Stimulated activated CD8-positive, alpha-beta memory T cell treated with anti-CD3 and anti-CD28 coated beads, Interleukin-4, amount 100 ng/mL, for 24 hours (primary cell): ENCODE measurements around the gene TJAP1.

ENCODE experiments used
- DNase-seq: peaks from one replicate; pipeline ENCODE4 v3.0.0-alpha.2; 2020; ENCODE audit warnings: low read depth

Gene TJAP1

DNA sequence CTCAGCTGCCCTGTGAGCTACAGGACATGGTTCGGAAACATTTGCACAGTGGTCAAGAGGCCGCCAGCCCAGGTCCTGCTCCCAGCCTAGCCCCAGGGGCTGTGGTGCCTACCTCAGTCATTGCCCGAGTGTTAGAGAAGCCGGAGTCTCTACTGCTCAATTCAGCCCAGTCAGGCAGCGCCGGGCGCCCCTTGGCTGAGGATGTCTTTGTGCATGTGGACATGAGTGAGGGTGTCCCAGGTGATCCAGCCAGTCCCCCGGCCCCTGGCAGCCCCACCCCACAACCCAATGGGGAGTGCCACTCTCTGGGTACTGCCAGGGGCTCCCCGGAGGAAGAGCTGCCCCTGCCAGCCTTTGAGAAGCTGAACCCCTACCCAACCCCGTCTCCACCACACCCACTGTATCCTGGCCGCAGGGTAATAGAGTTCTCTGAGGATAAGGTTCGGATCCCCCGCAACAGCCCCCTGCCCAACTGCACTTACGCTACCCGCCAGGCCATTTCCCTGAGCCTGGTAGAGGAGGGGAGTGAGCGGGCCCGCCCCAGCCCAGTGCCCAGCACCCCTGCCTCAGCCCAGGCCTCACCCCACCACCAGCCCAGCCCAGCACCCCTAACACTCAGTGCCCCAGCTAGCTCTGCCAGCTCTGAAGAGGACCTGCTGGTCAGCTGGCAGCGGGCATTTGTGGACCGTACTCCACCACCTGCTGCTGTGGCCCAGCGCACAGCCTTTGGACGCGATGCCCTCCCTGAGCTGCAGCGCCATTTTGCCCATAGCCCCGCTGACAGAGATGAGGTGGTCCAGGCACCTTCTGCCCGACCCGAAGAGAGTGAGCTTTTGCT, 27.6 kb downstream of the TJAP1 start:
- DNase-seq: no peak

- no peak for DNase-seq
Observed at GRCh38 chr6:43505718-43506117, 28.3 kb downstream of the TJAP1 start.

GRCh38 chr6:43506171-43506570, 28.8 kb downstream of the TJAP1 start:
- DNase-seq: no peak

DNA sequence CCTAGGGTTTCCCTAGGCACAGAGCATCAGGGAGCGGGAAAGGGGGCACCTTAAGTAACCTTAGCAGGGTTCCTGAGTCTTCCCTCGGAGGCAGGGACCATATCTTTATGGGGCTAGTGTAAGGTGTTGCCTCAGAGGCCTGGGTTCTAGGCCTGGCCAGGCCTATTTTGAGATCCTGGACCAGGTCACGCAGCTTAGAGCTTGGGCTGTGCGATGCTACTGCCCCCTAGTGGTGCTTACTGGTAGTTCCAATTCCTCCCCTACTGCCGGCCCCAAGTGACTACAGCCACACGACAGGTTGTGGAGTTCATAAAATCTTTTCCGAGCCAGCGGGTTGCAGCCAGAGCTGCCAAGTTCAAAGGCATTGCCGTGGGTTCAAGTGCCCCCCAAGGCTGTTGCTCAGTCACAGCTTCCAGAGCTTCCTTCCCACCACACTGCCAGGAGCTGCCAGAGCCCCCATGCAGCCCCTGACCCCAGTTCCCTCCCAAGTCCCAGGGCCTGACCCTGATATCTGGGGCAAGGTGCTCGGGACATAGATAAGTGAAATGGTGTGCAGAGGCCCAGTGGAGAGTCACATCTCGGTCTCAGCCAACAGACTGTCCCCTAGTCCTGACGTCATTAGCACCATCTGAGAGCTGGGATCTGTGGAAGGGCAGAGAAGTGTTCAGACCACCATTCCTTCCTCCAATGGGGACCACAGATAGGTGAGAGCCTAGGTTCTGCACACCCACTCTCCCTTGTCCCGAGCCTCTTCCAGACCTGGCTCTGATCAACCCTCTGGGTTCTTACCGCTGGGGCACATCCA, 29.5 kb downstream of the TJAP1 start:
- DNase-seq: peak; percentile 63

GRCh38 chr6:43508481-43509141, 31.2 kb downstream of the TJAP1 start:
- no peak for DNase-seq

DNA sequence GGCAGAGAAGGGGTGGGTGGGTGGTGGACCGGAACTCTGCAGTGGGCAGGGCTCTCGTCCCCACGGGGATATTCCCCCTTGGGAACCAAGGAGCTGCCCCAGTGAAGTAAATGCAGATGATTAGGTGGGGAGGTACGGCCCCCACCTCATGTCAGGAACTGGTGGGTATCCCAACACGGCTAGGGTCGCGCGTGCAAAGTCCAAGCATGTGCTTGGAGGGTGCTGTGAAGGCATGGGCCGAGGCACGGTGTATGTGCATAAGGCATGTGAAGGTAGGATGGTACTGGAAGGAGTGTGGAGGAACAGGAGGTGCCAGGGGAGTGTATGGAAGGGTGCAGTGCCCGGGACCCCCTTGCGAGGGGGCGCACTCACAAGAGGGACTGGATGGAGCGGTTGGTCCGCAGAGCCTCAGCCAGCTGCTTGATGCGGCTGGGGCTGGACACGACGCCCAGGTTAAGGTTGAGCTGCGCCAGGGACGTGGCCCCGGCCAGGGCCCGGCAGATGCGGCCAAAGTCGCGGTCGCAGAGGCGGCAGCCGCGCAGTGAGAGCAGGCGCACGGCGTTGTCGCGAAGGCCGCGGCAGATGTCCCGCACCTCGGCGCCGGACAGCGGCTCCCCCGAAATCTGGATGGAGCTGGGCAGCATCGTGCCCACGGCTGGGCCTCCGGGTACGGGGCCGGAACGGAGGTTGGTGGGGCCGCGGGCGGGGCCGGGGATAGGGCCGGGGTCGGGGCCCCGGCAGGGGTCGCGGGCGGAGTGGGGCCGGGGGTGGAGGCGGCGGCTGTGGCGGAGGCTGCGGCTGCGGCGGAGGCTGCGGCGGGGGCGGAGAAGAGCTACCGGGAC, 32.0 kb downstream of the TJAP1 start:
- no peak for DNase-seq

DNA sequence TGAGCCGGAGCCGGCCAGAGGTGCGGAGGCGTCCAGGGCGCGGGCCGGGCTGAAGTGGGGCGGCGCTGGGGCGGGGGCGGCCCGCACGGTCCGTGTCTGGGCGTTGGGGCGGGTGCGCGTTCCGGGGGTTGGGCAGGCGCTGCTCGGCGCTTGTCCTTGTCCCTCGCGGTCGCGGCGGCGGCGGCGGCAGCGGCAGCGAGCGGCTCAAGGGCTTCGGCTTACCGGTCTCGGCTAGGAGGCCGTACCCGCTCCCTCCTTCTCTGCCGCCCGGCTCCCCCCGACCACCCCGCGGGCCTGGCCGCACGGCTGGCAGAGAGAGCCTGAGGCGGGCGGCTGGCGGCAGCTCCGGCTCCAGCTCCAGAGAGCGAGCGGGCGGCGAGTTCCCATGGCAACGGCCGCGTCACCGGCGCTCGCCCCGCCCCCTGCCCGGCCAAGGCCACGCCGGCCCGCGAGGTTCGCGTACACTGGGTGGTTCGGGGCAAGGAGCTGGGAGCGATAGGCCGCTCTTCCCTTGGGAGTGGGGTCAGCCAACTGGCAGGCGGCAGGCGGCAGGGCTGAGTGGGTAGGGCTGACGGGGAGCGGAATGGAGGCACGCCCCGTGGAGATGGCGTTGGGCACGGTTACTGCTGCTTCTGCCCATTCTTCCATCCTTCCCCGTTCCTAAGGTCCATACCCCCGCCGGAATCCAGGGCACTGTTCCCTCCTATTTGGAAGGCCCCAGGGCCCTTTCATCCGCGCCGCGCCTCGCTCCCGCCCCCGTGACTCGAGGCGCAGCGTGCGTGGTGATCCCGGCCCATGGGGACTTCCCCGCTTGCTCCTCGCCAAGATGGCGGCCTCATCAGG, 32.8 kb downstream of the TJAP1 start, which contains the start of gene LRRC73:
Gene LRRC73 (minus strand): TSS at position 363 of the 843 bp plus-strand sequence. CDS start 561 bp downstream, outside the sequence.
- DNase-seq: peak; percentile 74

GRCh38 chr6:43510827-43511163, 33.4 kb downstream of the TJAP1 start:
- no peak for DNase-seq

DNA sequence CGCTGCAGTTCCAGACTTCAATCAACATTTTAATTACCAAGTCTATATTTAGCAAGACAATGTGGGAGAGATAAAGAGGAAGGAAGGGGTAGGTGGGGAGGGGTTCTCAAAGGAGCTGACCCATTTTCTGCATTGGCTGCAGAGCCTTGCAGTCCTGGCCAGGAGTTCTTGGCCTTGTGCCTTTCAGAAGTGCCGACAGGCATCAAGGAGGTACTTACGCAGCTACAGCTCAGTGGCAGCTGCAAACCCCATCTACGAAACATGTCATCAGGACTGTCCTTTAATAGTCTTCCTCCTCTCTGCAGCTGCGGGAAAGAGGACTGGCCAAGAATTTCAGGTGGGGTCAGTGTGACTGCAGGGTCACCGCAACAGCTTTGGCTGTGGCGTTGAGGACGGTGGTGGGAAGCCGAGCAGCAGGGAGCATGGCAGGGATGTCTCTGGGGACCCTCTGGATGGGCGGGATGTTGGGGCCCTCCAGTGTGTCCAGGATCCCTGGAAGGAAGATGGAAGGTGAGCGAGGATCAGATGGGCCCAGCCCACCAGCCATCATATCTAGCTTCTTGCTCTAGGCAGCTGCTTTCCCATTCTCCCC, 34.5 kb downstream of the TJAP1 start:
- no peak for DNase-seq

GRCh38 chr6:43515808-43516207, 38.4 kb downstream of the TJAP1 start:
- no peak for DNase-seq

- no peak for DNase-seq
Observed at GRCh38 chr6:43516367-43516696, 39.0 kb downstream of the TJAP1 start.

- DNase-seq: peak; percentile 92
Observed at GRCh38 chr6:43516697-43517504, 39.5 kb downstream of the TJAP1 start, which contains the start of the genes POLR1C and YIPF3. TSS of gene POLR1C (plus strand) at chr6:43517089. CDS start at chr6:43517110, 21 bp downstream. TSS of gene YIPF3 (minus strand) at chr6:43516926. CDS start at chr6:43516807, 119 bp downstream.

DNA sequence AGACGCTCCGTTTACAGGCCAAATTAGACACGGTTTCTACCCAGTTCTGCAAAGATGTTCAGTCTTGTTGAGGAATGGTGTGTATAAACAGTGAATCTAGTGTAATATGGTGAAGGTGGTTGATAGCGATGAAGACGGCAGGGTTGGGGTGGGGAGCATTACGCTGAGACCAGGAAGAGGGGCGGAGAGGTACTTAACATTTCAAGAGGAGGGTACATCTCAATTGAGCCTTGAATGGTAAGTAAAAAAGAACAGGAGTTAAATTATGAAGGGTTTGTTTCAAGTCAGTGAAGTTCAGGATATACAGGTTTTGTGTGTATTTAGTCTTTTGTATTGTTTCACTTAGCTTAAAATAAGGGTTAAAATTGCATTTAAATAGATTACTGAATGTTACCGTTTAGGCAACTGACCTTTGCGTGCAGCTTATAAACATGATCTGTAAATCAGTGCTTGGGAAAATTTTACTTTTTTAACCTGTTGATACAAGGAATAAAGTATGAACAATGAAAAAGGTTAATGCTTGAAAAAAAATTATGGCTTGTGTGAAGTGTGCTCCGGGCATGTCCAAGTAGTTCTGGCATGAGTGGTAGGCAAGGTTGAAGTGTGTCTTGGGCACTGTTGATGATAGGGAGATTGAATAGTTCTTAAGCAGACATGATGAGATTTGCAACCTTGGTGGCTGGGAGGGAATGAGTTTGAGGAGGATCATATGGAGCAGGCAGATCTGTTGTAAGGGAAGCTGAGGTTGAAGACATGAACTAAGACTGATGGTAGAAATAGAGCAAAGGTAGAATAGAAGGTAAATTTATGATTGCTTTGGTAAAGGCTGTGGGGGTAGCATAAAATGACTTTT, 40.4 kb downstream of the TJAP1 start:
- no peak for DNase-seq

DNA sequence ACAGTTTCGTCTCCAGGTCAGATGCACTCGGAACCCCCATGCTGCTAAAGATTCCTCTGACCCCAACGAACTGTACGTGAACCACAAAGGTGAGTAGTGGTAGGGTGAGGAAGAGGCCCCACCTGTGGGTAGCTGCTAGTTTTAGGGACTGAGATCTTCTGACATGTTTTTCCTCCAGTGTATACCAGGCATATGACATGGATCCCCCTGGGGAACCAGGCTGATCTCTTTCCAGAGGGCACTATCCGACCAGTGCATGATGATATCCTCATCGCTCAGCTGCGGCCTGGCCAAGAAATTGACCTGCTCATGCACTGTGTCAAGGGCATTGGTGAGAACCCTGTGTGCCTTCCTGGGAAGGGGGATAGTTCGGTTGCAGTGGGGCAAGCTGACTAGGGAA, 42.7 kb downstream of the TJAP1 start:
- no peak for DNase-seq

GRCh38 chr6:43521836-43522235, 44.5 kb downstream of the TJAP1 start:
- no peak for DNase-seq

DNA sequence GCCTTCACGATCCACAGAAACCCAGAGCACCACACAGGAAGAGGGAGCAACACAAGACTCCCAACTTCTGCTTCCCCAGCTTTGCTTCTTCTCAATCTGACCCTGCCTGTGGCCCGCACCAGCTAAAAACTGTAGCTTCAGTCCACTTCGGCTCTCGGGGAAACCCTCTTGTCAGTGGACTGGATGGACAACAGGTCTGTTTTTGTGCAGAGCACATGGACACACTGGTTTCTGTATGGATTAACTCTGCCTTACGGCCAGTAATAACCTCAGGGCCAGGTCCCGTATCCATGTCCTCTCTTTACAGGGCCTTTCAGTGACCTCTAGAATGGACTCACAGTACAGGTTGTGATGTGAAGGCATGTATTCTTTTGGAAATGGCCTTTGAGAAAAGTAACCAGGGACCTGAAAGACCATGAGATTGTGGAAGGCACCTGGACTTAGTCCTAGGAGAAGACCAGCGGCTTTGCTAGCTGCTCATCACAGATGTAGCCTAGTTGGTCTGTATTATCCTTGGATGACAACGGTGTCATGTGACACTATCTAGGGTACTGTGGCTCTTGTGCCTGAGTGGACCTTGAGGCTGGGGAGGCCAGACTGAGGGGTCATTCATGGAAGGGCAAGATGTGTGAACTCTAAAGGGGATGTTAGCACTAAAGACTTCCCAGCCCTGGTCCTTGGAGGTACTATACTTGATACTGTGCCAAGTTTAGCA, 45.3 kb downstream of the TJAP1 start:
- no peak for DNase-seq

- no peak for DNase-seq
Observed at GRCh38 chr6:43523284-43523683, 45.9 kb downstream of the TJAP1 start.

GRCh38 chr6:43524483-43524961, 47.2 kb downstream of the TJAP1 start:
- no peak for DNase-seq
